Gastroesophageal sphincter (tissue), 4 donors: ENCODE results near the gene LDLRAD3. TPM values are rescaled to one million over a fixed set of nuclear protein-coding genes. Genes with fewer than 3 reads are reported as not detected.

Experiments used
- ATAC-seq: fragments of 150-250 bp; one replicate; pipeline ENCODE4 v1.9.1; 2016; ENCODE audit warnings: mild to moderate bottlenecking, moderate library complexity
- H3K27ac ChIP-seq, 4 donors: fragments of 200-600 bp; sonication (generic) in 3 of 4; 1 replicate in 3 of 4; 2 replicates in 1 of 4; pipeline ENCODE4 v1.5.1; 2016 to 2019
- H3K27me3 ChIP-seq: fragments of 200-600 bp; sonication (generic); one replicate; pipeline ENCODE4 v1.5.1; 2019
- H3K36me3 ChIP-seq, 2 donors: fragments of 200-600 bp; sonication (generic); one replicate each; pipeline ENCODE4 v1.5.1; 2019; ENCODE audit warnings: control low read depth in 1 of 2
- H3K4me1 ChIP-seq, 3 donors: fragments of 200-600 bp; sonication (generic); 1 replicate in 2 of 3; 2 replicates in 1 of 3; pipeline ENCODE4 v1.5.1; 2016 to 2019; ENCODE audit warnings: control low read depth in 2 of 3
- H3K4me3 ChIP-seq, 2 donors: fragments of 200-600 bp; sonication (generic); one replicate each; pipeline ENCODE4 v1.5.1; 2019; ENCODE audit warnings: mild to moderate bottlenecking in 1 of 2, moderate library complexity in 1 of 2
- H3K9me3 ChIP-seq, 3 donors: fragments of 200-600 bp; sonication (generic); one replicate each; pipeline ENCODE4 v1.5.1; 2017 to 2019; ENCODE audit warnings: control low read depth in 2 of 3
- CTCF ChIP-seq, 4 experiments: fragments of 200-600 bp in 2 of 4; fragments of 450-650 bp in 2 of 4; sonication (generic) in 1 of 4; IDR thresholded peaks; one replicate each; pipeline ENCODE4 v1.5.1; 2017 to 2019; ENCODE audit warnings: antibody characterized with exemption in 4 of 4, mild to moderate bottlenecking in 2 of 4, moderate library complexity in 2 of 4
- EP300 ChIP-seq: sonication (generic); formaldehyde crosslinking; IDR thresholded peaks from one replicate; pipeline ENCODE4 v1.6.1; 2017; ENCODE audit warnings: antibody characterized with exemption, mild to moderate bottlenecking
- POLR2A ChIP-seq, 2 donors: fragments of 450-650 bp; IDR thresholded peaks; one replicate each; pipeline ENCODE4 v1.6.1; 2017; ENCODE audit warnings: antibody characterized with exemption in 2 of 2, mild to moderate bottlenecking in 2 of 2, moderate library complexity in 1 of 2
- POLR2AphosphoS5 ChIP-seq: sonication (generic); formaldehyde crosslinking; IDR thresholded peaks from one replicate; pipeline ENCODE4 v1.6.1; 2017; ENCODE audit warnings: antibody characterized with exemption
- WGBS, 2 donors: methylation state at CpG; one replicate each; pipeline ENCODE4 v1.1.5; 2018; ENCODE audit warnings: low coverage in 1 of 2; 5-methylcytosine and 5-hydroxymethylcytosine counted together
- total RNA-seq, 4 donors: library from RNA; depleted of rRNA; stranded (reverse); fragments of >200 nt; gene quantifications; one replicate each; pipeline ENCODE4 v1.1.0, GENCODE V29; 2016

The LDLRAD3 gene
- total RNA-seq, 4 donors from 2014 or later = 4.0 to 8.9 (median 7.2) TPM

GRCh38 chr11:36109590-36109849, 165.7 kb downstream of the LDLRAD3 start:
- Histone ChIP-seq H3K4me3 (no peak overlapping the region), H3K9me3 (peaks cover 0 to 22% (median 0%) of the 10 kb centered on the region in 3 donors), H3K27me3 (no peaks in the 10 kb centered on the region), H3K36me3 (peaks cover 0 to 23% of the 10 kb centered on the region in 2 donors), H3K27ac (no peak overlapping the region), H3K4me1 (no peaks in the 10 kb centered on the region)
- no peak for ATAC-seq
- no peak for TF ChIP-seq EP300
- no peak for TF ChIP-seq CTCF (IDR thresholded peaks at IDR 0.05)
- TF ChIP-seq POLR2AphosphoS5 = no peak
- TF ChIP-seq POLR2A (IDR thresholded peaks at IDR 0.05) = no peak
- 86 to 93% methylated on average over 2 to 3 of the region's 3 CpGs for WGBS, 2 donors

- ATAC-seq = no peak
- peaks cover 0 to 24% (median 0%) of the 10 kb centered on the region in 3 donors for H3K9me3 ChIP-seq
- H3K4me1 ChIP-seq = no peaks in the 10 kb centered on the region
- WGBS, 2 donors = 68 to 79% methylated on average over 3 to 6 of the region's 6 CpGs
- TF ChIP-seq EP300 (no peak), POLR2A (IDR thresholded peaks at IDR 0.05) (no peak), CTCF (IDR thresholded peaks at IDR 0.05) (no peak), POLR2AphosphoS5 (no peak)
- H3K27me3 ChIP-seq = no peaks in the 10 kb centered on the region
- peaks cover 0 to 25% of the 10 kb centered on the region in 2 donors for H3K36me3 ChIP-seq
- no peak overlapping the region for H3K27ac ChIP-seq
- H3K4me3 ChIP-seq = no peak overlapping the region
Observed at GRCh38 chr11:36109850-36110606, 166.2 kb downstream of the LDLRAD3 start.

- ATAC-seq = no peak
- Histone ChIP-seq H3K9me3 (peaks cover 0 to 24% (median 0%) of the 10 kb centered on the region in 3 donors), H3K4me1 (no peaks in the 10 kb centered on the region), H3K36me3 (peaks cover 0 to 23% of the 10 kb centered on the region in 2 donors), H3K27ac (no peak overlapping the region), H3K27me3 (no peaks in the 10 kb centered on the region), H3K4me3 (no peak overlapping the region)
- TF ChIP-seq CTCF (IDR thresholded peaks at IDR 0.05) (no peak), POLR2A (IDR thresholded peaks at IDR 0.05) (no peak)
- 51 to 52% methylated on average over 7 to 9 of the region's 9 CpGs for WGBS, 2 donors
Observed at GRCh38 chr11:36110668-36111410, 167.0 kb downstream of the LDLRAD3 start.

- H3K4me3 ChIP-seq = no peak overlapping the region
- no peak overlapping the region for H3K27ac ChIP-seq
- no peak for TF ChIP-seq EP300
- TF ChIP-seq CTCF (IDR thresholded peaks at IDR 0.05) = no peak
- no peak for TF ChIP-seq POLR2AphosphoS5
- TF ChIP-seq POLR2A (IDR thresholded peaks at IDR 0.05) = no peak
- 95 to 97% methylated on average over 2 to 6 of the region's 7 CpGs for WGBS, 2 donors
- H3K36me3 ChIP-seq = peaks cover 0 to 19% of the 10 kb centered on the region in 2 donors
- no peaks in the 10 kb centered on the region for H3K27me3 ChIP-seq
- ATAC-seq = no peak
- no peaks in the 10 kb centered on the region for H3K4me1 ChIP-seq
- peaks cover 0 to 24% (median 0%) of the 10 kb centered on the region in 3 donors for H3K9me3 ChIP-seq
Observed at GRCh38 chr11:36114095-36114494, 170.2 kb downstream of the LDLRAD3 start.
